H9 (cell line): ENCODE data around the gene ASCC2. TPM values are rescaled to one million over a fixed set of nuclear protein-coding genes. Genes with fewer than 3 reads are reported as not detected.

ENCODE experiments used
- DNase-seq: peaks from one replicate; pipeline ENCODE4 v3.0.0-alpha.2; 2017
- H2AFZ ChIP-seq: one replicate; pipeline ENCODE4 v1.6.1; 2013; ENCODE audit warnings: mild to moderate bottlenecking, low read length, control low read depth, moderate library complexity
- H2AK5ac ChIP-seq: 2 replicates; pipeline ENCODE4 v1.6.1; 2013; ENCODE audit warnings: low read length, control low read depth, mixed read lengths; ENCODE audit not compliant: insufficient read length
- H2BK120ac ChIP-seq: one replicate; pipeline ENCODE4 v1.6.1; 2013; ENCODE audit warnings: low read depth, mild to moderate bottlenecking, low read length, control low read depth, inconsistent platforms; ENCODE audit not compliant: poor library complexity, severe bottlenecking
- H2BK12ac ChIP-seq: 2 replicates; pipeline ENCODE4 v1.6.1; 2013; ENCODE audit warnings: low read length, control low read depth, mixed read lengths, low read depth; ENCODE audit not compliant: insufficient read length
- H2BK15ac ChIP-seq: 2 replicates; pipeline ENCODE4 v1.6.1; 2013; ENCODE audit warnings: low read depth, low read length, control low read depth
- H2BK20ac ChIP-seq: one replicate; pipeline ENCODE4 v1.6.1; 2013; ENCODE audit warnings: low read depth, mild to moderate bottlenecking, low read length, control low read depth, inconsistent platforms; ENCODE audit not compliant: poor library complexity, severe bottlenecking
- H2BK5ac ChIP-seq: 2 replicates; pipeline ENCODE4 v1.6.1; 2013; ENCODE audit warnings: low read length, control low read depth, mixed read lengths; ENCODE audit not compliant: insufficient read length
- H3K14ac ChIP-seq: 2 replicates; pipeline ENCODE4 v1.6.1; 2013; ENCODE audit warnings: low read length, control low read depth; ENCODE audit not compliant: insufficient read depth
- H3K18ac ChIP-seq: 2 replicates; pipeline ENCODE4 v1.6.1; 2013; ENCODE audit warnings: low read depth, mild to moderate bottlenecking, mixed read lengths, low read length, control low read depth; ENCODE audit not compliant: insufficient read length
- H3K23ac ChIP-seq: 2 replicates; pipeline ENCODE4 v1.6.1; 2013; ENCODE audit warnings: low read length, control low read depth, mixed read lengths, low read depth; ENCODE audit not compliant: insufficient read length
- H3K23me2 ChIP-seq: 2 replicates; pipeline ENCODE4 v1.6.1; 2013; ENCODE audit warnings: low read depth, mild to moderate bottlenecking, mixed read lengths, low read length, control low read depth; ENCODE audit not compliant: insufficient read length, poor library complexity, severe bottlenecking
- H3K27ac ChIP-seq: 2 replicates; pipeline ENCODE4 v1.5.1; 2013; ENCODE audit warnings: low read length, control low read depth, mixed read lengths, low read depth; ENCODE audit not compliant: insufficient read length
- H3K27me3 ChIP-seq: 2 replicates; pipeline ENCODE4 v1.6.1; 2013; ENCODE audit warnings: low read length, control low read depth, inconsistent platforms; ENCODE audit not compliant: insufficient read depth
- H3K4ac ChIP-seq: 2 replicates; pipeline ENCODE4 v1.6.1; 2013; ENCODE audit warnings: low read depth, mild to moderate bottlenecking, control low read depth, inconsistent platforms, low read length, moderate library complexity
- H3K4me1 ChIP-seq: 2 replicates; pipeline ENCODE4 v1.6.1; 2013; ENCODE audit warnings: low read length, control low read depth, inconsistent platforms; ENCODE audit not compliant: insufficient read depth
- H3K4me2 ChIP-seq: 2 replicates; pipeline ENCODE4 v1.6.1; 2013; ENCODE audit warnings: low read length, control low read depth, mixed read lengths; ENCODE audit not compliant: insufficient read length, insufficient read depth
- H3K56ac ChIP-seq: 2 replicates; pipeline ENCODE4 v1.6.1; 2013; ENCODE audit warnings: low read depth, mild to moderate bottlenecking, mixed read lengths, low read length, control low read depth; ENCODE audit not compliant: insufficient read length
- H3K79me1 ChIP-seq: 2 replicates; pipeline ENCODE4 v1.6.1; 2013; ENCODE audit warnings: low read depth, mild to moderate bottlenecking, moderate library complexity, low read length, control low read depth, inconsistent platforms; ENCODE audit not compliant: insufficient read depth, poor library complexity, severe bottlenecking
- H3K79me2 ChIP-seq: 2 replicates; pipeline ENCODE4 v1.6.1; 2013; ENCODE audit warnings: low read length, control low read depth, inconsistent platforms; ENCODE audit not compliant: insufficient read depth
- H3K9ac ChIP-seq: 2 replicates; pipeline ENCODE4 v1.6.1; 2013; ENCODE audit warnings: low read length, control low read depth, mixed read lengths; ENCODE audit not compliant: insufficient read length; ENCODE audit errors: extremely low read depth
- H3K9me3 ChIP-seq: one replicate; pipeline ENCODE4 v1.6.1; 2013; ENCODE audit warnings: low read depth, low read length, inconsistent platforms; ENCODE audit not compliant: control insufficient read depth
- H3T11ph ChIP-seq: one replicate; pipeline ENCODE4 v1.6.1; 2013; ENCODE audit warnings: mild to moderate bottlenecking, low read length, control low read depth, inconsistent platforms
- H4K20me1 ChIP-seq: one replicate; pipeline ENCODE4 v1.6.1; 2013; ENCODE audit not compliant: control insufficient read depth, insufficient read length, insufficient read depth
- H4K5ac ChIP-seq: 2 replicates; pipeline ENCODE4 v1.6.1; 2013; ENCODE audit warnings: low read depth, mild to moderate bottlenecking, mixed read lengths, low read length, control low read depth; ENCODE audit not compliant: insufficient read length
- H4K8ac ChIP-seq: replicated peaks from 2 replicates; pipeline ENCODE4 v1.6.1; 2013; ENCODE audit warnings: low read length, control low read depth, mixed read lengths, low read depth; ENCODE audit not compliant: insufficient read length
- H4K91ac ChIP-seq: 2 replicates; pipeline ENCODE4 v1.6.1; 2013; ENCODE audit warnings: low read depth, mild to moderate bottlenecking, moderate library complexity, mixed read lengths, low read length, control low read depth; ENCODE audit not compliant: insufficient read length
- H3K27ac Mint-ChIP-seq, 3 experiments: 2 replicates in 2 of 3; 3 replicates in 1 of 3; pipeline ENCODE4 v1.8.0; 2020 to 2021; ENCODE audit warnings: mixed read lengths in 3 of 3, mild to moderate bottlenecking in 1 of 3, moderate library complexity in 1 of 3
- H3K27me3 Mint-ChIP-seq: 2 replicates; pipeline ENCODE4 v1.8.0; 2021; ENCODE audit warnings: low read depth, mild to moderate bottlenecking, moderate library complexity, mixed read lengths
- H3K36me3 Mint-ChIP-seq, 3 experiments: 2 replicates in 2 of 3; 3 replicates in 1 of 3; pipeline ENCODE4 v1.8.0; 2020 to 2021; ENCODE audit warnings: low read depth in 3 of 3, mixed read lengths in 3 of 3; ENCODE audit not compliant: insufficient read depth in 1 of 3
- H3K4me1 Mint-ChIP-seq, 2 experiments: 2 replicates each; pipeline ENCODE4 v1.8.0; 2020; ENCODE audit warnings: mixed read lengths in 2 of 2
- H3K4me3 Mint-ChIP-seq, 2 experiments: 2 replicates in 1 of 2; 3 replicates in 1 of 2; pipeline ENCODE4 v1.8.0; 2020 to 2021; ENCODE audit warnings: mild to moderate bottlenecking in 2 of 2, mixed read lengths in 2 of 2, moderate library complexity in 1 of 2
- H3K9me3 Mint-ChIP-seq, 2 experiments: 2 replicates in 1 of 2; 3 replicates in 1 of 2; pipeline ENCODE4 v1.8.0; 2020; ENCODE audit warnings: mild to moderate bottlenecking in 2 of 2, mixed read lengths in 2 of 2, moderate library complexity in 1 of 2
- WGBS: extraction: QIAGEN DNeasy Blood & Tissue Kit; methylation state at CpG from one replicate; pipeline ENCODE4 v1.1.7; 2013; ENCODE audit warnings: missing lambda C conversion rate, low lambda C conversion rate, mixed read lengths; ENCODE audit not compliant: insufficient read length; ENCODE audit errors: extremely low coverage; 5-methylcytosine and 5-hydroxymethylcytosine counted together
- total RNA-seq: library from RNA; stranded (reverse); gene quantifications from 2 replicates; pipeline ENCODE4 v1.2.1, GENCODE V29; 2021
- TF ChIP-seq, protein P1 (sequence below): fragments of 200-600 bp; sonication (generic); conservative IDR thresholded peaks from 3 replicates; pipeline ENCODE4 v1.8.0; 2021; ENCODE audit warnings: antibody characterized with exemption, mild to moderate bottlenecking

ASCC2 gene
- total RNA-seq, 1 experiment from 2014 or later: 48.2 TPM

DNA sequence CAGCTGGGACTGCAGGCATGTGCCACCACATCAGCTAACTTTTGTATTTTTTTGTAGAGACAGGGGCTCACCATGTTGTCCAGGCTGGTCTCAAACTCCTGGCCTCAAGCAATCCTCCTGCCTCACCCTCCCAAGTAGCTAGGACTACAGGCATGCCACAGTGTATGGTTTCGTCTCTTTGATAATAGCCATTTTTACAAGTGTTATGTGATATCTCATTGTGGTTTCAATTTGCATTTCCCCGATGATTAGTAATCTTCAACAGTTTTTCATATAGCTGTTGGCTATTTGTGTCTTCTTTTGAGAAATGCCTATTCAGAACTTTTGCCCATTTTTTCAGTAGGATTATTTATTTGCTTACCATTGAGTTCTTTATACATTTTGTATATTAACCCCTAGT lies 35.9 kb upstream of the ASCC2 start:
- H3K27me3 ChIP-seq: no peaks in the 10 kb centered on the region
- no peak overlapping the region for H4K5ac ChIP-seq
- no peak overlapping the region for H3K4ac ChIP-seq
- H2BK5ac ChIP-seq: no peak overlapping the region
- H4K20me1 ChIP-seq: no peaks in the 10 kb centered on the region
- H3K79me1 ChIP-seq: no peaks in the 10 kb centered on the region
- no peaks in the 10 kb centered on the region for H3K9me3 Mint-ChIP-seq
- peaks cover 16 to 30% of the 10 kb centered on the region in 2 experiments for H3K4me1 Mint-ChIP-seq
- no peak overlapping the region for H3T11ph ChIP-seq
- no peaks in the 10 kb centered on the region for H3K9me3 ChIP-seq
- H3K4me2 ChIP-seq: no peak overlapping the region
- no CpG with 5 or more reads among the region's 2 CpGs for WGBS
- no peak overlapping the region for H3K56ac ChIP-seq
- H3K27ac Mint-ChIP-seq: no peak overlapping the region
- TF ChIP-seq, protein P1, sequence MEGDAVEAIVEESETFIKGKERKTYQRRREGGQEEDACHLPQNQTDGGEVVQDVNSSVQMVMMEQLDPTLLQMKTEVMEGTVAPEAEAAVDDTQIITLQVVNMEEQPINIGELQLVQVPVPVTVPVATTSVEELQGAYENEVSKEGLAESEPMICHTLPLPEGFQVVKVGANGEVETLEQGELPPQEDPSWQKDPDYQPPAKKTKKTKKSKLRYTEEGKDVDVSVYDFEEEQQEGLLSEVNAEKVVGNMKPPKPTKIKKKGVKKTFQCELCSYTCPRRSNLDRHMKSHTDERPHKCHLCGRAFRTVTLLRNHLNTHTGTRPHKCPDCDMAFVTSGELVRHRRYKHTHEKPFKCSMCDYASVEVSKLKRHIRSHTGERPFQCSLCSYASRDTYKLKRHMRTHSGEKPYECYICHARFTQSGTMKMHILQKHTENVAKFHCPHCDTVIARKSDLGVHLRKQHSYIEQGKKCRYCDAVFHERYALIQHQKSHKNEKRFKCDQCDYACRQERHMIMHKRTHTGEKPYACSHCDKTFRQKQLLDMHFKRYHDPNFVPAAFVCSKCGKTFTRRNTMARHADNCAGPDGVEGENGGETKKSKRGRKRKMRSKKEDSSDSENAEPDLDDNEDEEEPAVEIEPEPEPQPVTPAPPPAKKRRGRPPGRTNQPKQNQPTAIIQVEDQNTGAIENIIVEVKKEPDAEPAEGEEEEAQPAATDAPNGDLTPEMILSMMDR: no peak
- H3K4me3 Mint-ChIP-seq: no peak overlapping the region
- no peaks in the 10 kb centered on the region for H3K79me2 ChIP-seq
- no peak overlapping the region for H3K14ac ChIP-seq
- H4K91ac ChIP-seq: no peak overlapping the region
- H2BK120ac ChIP-seq: no peak overlapping the region
- H3K27me3 Mint-ChIP-seq: peaks cover 3% of the 10 kb centered on the region; the same call in 1 of the 2 replicates
- H3K27ac ChIP-seq: no peak overlapping the region
- no peak overlapping the region for H3K18ac ChIP-seq
- no peaks in the 10 kb centered on the region for H3K23me2 ChIP-seq
- no peak overlapping the region for H2BK15ac ChIP-seq
- no peak overlapping the region for H2BK12ac ChIP-seq
- H2AK5ac ChIP-seq: no peak overlapping the region
- no peak for DNase-seq
- no peak overlapping the region for H3K23ac ChIP-seq
- H2BK20ac ChIP-seq: no peak overlapping the region
- H4K8ac ChIP-seq: no peak overlapping the region
- H3K9ac ChIP-seq: no peak overlapping the region
- no peak overlapping the region for H2AFZ ChIP-seq
- H3K4me1 ChIP-seq: no peaks in the 10 kb centered on the region
- no peaks in the 10 kb centered on the region for H3K36me3 Mint-ChIP-seq
